HG03575 (cell line): ENCODE data around the gene CFL2.

Experiments
- ATAC-seq: cut with Tn5 transposase; IDR thresholded peaks from one replicate; pipeline ENCODE4 v1.9.1; 2021; ENCODE audit not compliant: unreplicated experiment, insufficient number of reproducible peaks, low FRiP score; ENCODE audit errors: extremely low read depth

Gene CFL2

GRCh38 chr14:34680806-34681479 lies 33.5 kb downstream of the CFL2 start:
- no peak for ATAC-seq

GRCh38 chr14:34678735-34679134 lies 35.7 kb downstream of the CFL2 start:
- no peak for ATAC-seq

- ATAC-seq: no peak
These were observed 36.1 kb downstream of the CFL2 start for GRCh38 chr14:34678306-34678705.

- ATAC-seq: no peak
These were observed 37.7 kb downstream of the CFL2 start for GRCh38 chr14:34676516-34677211.

GRCh38 chr14:34673702-34674101 lies 40.7 kb downstream of the CFL2 start:
- no peak for ATAC-seq

- ATAC-seq: no peak
These were observed 42.7 kb downstream of the CFL2 start for GRCh38 chr14:34671716-34672115.

GRCh38 chr14:34668111-34668510 lies 46.3 kb downstream of the CFL2 start:
- ATAC-seq: no peak

- ATAC-seq: no peak
These were observed 47.4 kb downstream of the CFL2 start for GRCh38 chr14:34667007-34667406.

- ATAC-seq: no peak
These were observed 48.5 kb downstream of the CFL2 start for GRCh38 chr14:34665785-34666435.

- no peak for ATAC-seq
These were observed 51.8 kb downstream of the CFL2 start for GRCh38 chr14:34662561-34663088.

- ATAC-seq: no peak
These were observed 53.6 kb downstream of the CFL2 start for GRCh38 chr14:34660796-34661195.
